Adipocyte (in vitro differentiated cells): ENCODE results near the gene ACSM4.
A peak's percentile ranks its signal among the peaks of the same experiment; 100 is the strongest.
"Not testable (repeated sequence)": the region's sequence is repeated elsewhere in the genome, so short reads cannot be mapped to it uniquely, and the experiment has no call there.

Source experiments
- DNase-seq: peaks from one replicate; pipeline ENCODE4 v3.0.0-alpha.2; 2015; ENCODE audit warnings: low read depth
- H3K27me3 ChIP-seq: replicated peaks from 2 replicates; pipeline ENCODE4 v1.7.0; 2013; ENCODE audit warnings: mild to moderate bottlenecking, low read length, moderate library complexity; ENCODE audit not compliant: control insufficient read depth, insufficient read depth
- H3K36me3 ChIP-seq: 2 replicates; pipeline ENCODE4 v1.7.0; 2013; ENCODE audit warnings: low read length, mild to moderate bottlenecking, moderate library complexity; ENCODE audit not compliant: control insufficient read depth, insufficient read depth, severe bottlenecking
- H3K4me1 ChIP-seq: 2 replicates; pipeline ENCODE4 v1.7.0; 2013; ENCODE audit warnings: mild to moderate bottlenecking, low read length, moderate library complexity; ENCODE audit not compliant: control insufficient read depth, insufficient read depth
- H3K4me3 ChIP-seq: 2 replicates; pipeline ENCODE4 v1.7.0; 2013; ENCODE audit warnings: mild to moderate bottlenecking, low read length, moderate library complexity
- H3K9ac ChIP-seq: 2 replicates; pipeline ENCODE4 v1.7.0; 2013; ENCODE audit warnings: mild to moderate bottlenecking, low read length, moderate library complexity
- H3K9me3 ChIP-seq: 2 replicates; pipeline ENCODE4 v1.7.0; 2013; ENCODE audit warnings: mild to moderate bottlenecking, low read length, moderate library complexity; ENCODE audit not compliant: control insufficient read depth

ACSM4 gene, protein sequence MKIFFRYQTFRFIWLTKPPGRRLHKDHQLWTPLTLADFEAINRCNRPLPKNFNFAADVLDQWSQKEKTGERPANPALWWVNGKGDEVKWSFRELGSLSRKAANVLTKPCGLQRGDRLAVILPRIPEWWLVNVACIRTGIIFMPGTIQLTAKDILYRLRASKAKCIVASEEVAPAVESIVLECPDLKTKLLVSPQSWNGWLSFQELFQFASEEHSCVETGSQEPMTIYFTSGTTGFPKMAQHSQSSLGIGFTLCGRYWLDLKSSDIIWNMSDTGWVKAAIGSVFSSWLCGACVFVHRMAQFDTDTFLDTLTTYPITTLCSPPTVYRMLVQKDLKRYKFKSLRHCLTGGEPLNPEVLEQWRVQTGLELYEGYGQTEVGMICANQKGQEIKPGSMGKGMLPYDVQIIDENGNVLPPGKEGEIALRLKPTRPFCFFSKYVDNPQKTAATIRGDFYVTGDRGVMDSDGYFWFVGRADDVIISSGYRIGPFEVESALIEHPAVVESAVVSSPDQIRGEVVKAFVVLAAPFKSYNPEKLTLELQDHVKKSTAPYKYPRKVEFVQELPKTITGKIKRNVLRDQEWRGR

GRCh38 chr12:7303772-7304171, at the start of gene ACSM4:
ACSM4 (plus strand) TSS chr12:7304072; CDS start chr12:7304332, 260 bp downstream.
- no peaks in the 10 kb centered on the region for H3K36me3 ChIP-seq
- peaks cover 4% of the 10 kb centered on the region for H3K4me1 ChIP-seq
- H3K9me3 ChIP-seq = no peaks in the 10 kb centered on the region
- H3K4me3 ChIP-seq = no peak within 1 kb of the TSS
- DNase-seq = no peak
- peaks cover 3% of the 10 kb centered on the region for H3K27me3 ChIP-seq
- H3K9ac ChIP-seq = no peak within 1 kb of the TSS

- DNase-seq = no peak
Measured at GRCh38 chr12:7259060-7259459, 44.8 kb upstream of the ACSM4 start.

GRCh38 chr12:7264538-7264937, 39.3 kb upstream of the ACSM4 start:
- Histone ChIP-seq H3K27me3 (peaks cover 5% of the 10 kb centered on the region), H3K9me3 (no peaks in the 10 kb centered on the region), H3K9ac (no peak overlapping the region), H3K36me3 (no peaks in the 10 kb centered on the region), H3K4me1 (no peaks in the 10 kb centered on the region), H3K4me3 (no peak overlapping the region)
- no peak for DNase-seq

More at GRCh38 chr12:7259060-7259459, 44.8 kb upstream of the ACSM4 start:
- no peaks in the 10 kb centered on the region for H3K36me3 ChIP-seq
- no peaks in the 10 kb centered on the region for H3K27me3 ChIP-seq
- H3K4me3 ChIP-seq = no peak overlapping the region
- H3K4me1 ChIP-seq = no peaks in the 10 kb centered on the region
- H3K9me3 ChIP-seq = no peaks in the 10 kb centered on the region
- H3K9ac ChIP-seq = no peak overlapping the region

DNA sequence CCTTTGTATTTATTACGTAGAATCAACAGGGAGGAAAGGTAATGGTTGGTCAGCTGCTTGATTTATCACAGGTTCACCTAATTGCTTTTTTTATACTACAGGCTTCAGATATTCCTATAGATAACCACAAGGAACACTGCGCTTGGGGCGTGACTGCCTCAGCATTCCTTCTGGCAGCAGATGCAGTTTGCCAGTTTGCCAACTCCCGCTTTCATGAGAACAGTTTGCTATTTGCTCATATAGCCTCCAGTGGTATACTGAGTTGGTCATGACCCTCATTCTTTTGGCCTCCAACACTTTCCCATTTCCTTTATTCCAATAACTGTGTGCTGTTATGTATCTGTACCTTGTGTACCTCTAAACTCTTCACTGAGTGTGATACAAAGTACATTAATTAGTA, 38.6 kb upstream of the ACSM4 start:
- Histone ChIP-seq H3K4me3 (no peak overlapping the region), H3K9me3 (no peaks in the 10 kb centered on the region), H3K4me1 (no peaks in the 10 kb centered on the region), H3K36me3 (no peaks in the 10 kb centered on the region), H3K9ac (no peak overlapping the region), H3K27me3 (peaks cover 5% of the 10 kb centered on the region)
- DNase-seq = no peak

- no peak overlapping the region for H3K9ac ChIP-seq
- no peaks in the 10 kb centered on the region for H3K4me1 ChIP-seq
- H3K9me3 ChIP-seq = no peaks in the 10 kb centered on the region
- no peaks in the 10 kb centered on the region for H3K36me3 ChIP-seq
- peaks cover 5% of the 10 kb centered on the region for H3K27me3 ChIP-seq
- no peak overlapping the region for H3K4me3 ChIP-seq
- DNase-seq = peak; percentile 2
Measured at GRCh38 chr12:7269273-7269672, 34.6 kb upstream of the ACSM4 start.

- Histone ChIP-seq H3K27me3 (peaks cover 5% of the 10 kb centered on the region), H3K36me3 (no peaks in the 10 kb centered on the region), H3K9me3 (peaks cover 4% of the 10 kb centered on the region), H3K9ac (no peak overlapping the region), H3K4me3 (no peak overlapping the region), H3K4me1 (no peaks in the 10 kb centered on the region)
- no peak for DNase-seq
Measured at GRCh38 chr12:7271893-7272514, 31.9 kb upstream of the ACSM4 start.

DNA sequence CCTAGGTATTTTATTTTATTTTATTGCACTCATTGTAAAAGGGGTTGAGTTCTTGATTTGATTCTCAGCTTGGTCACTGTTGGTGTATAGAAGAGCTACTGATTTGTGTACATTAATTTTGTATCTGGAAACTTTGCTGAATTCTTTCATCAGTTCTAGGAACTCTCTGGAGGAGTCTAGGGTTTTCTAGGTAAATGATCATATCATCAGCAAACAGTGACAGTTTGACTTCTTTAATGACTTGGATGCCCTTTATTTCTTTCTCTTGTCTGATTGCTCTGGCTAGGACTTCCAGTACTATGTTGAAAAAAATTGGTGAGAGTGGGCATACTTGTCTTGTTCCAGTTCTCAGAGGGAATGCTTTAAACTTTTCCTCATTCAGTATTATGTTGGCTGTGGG, 28.4 kb upstream of the ACSM4 start:
- H3K9ac ChIP-seq, H3K9me3 ChIP-seq, H3K36me3 ChIP-seq, H3K4me1 ChIP-seq, H3K27me3 ChIP-seq, H3K4me3 ChIP-seq, DNase-seq: not testable (repeated sequence)

- Histone ChIP-seq H3K4me1 (no peaks in the 10 kb centered on the region), H3K4me3 (no peak overlapping the region), H3K9me3 (peaks cover 6% of the 10 kb centered on the region), H3K36me3 (no peaks in the 10 kb centered on the region), H3K27me3 (no peaks in the 10 kb centered on the region), H3K9ac (no peak overlapping the region)
- DNase-seq = no peak
Measured at GRCh38 chr12:7282844-7283243, 21.0 kb upstream of the ACSM4 start.

GRCh38 chr12:7289743-7290142, 14.1 kb upstream of the ACSM4 start:
- no peaks in the 10 kb centered on the region for H3K36me3 ChIP-seq
- peaks cover 20% of the 10 kb centered on the region for H3K9me3 ChIP-seq
- no peak overlapping the region for H3K4me3 ChIP-seq
- no peaks in the 10 kb centered on the region for H3K4me1 ChIP-seq
- no peak for DNase-seq
- no peak overlapping the region for H3K9ac ChIP-seq
- no peaks in the 10 kb centered on the region for H3K27me3 ChIP-seq

GRCh38 chr12:7290588-7290987, 13.3 kb upstream of the ACSM4 start:
- not testable (repeated sequence) for H3K9ac ChIP-seq, H3K4me3 ChIP-seq, H3K36me3 ChIP-seq, H3K27me3 ChIP-seq, DNase-seq, H3K4me1 ChIP-seq
- H3K9me3 ChIP-seq = peaks cover 20% of the 10 kb centered on the region

DNA sequence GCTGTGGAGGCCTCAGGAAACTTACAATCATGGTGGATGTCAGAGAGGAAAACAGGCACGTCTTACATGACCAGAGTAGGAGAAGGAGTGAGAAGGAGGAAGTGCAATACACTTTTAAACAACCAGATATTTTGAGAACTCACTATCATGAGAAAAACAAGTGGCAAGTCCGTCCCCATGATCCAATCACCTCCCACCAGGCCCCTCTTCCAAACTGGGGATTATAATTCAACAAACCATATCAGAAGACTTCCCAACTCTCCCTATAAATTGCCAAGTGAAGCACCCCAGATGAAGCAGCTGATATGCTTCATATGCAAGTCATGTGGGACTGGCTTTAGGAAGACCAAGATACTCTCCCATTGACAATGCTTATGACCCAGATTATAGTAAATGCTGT, 11.6 kb upstream of the ACSM4 start:
- Histone ChIP-seq H3K4me3 (no peak overlapping the region), H3K4me1 (no peaks in the 10 kb centered on the region), H3K27me3 (peaks cover 12% of the 10 kb centered on the region), H3K9ac (no peak overlapping the region), H3K9me3 (peaks cover 16% of the 10 kb centered on the region), H3K36me3 (no peaks in the 10 kb centered on the region)
- no peak for DNase-seq
